ENCODE data around the gene EFNA2. TPM values are rescaled to one million over a fixed set of nuclear protein-coding genes. Genes with fewer than 3 reads are reported as not detected.

EFNA2 gene
- total RNA-seq, 1 donor from 2014 or later, result not detected

GRCh38 chr19:1272423-1273262 lies 13.0 kb upstream of the EFNA2 start:
- ATAC-seq (no peak), DNase-seq (no peak)
- Histone ChIP-seq H3K4me1 (peaks cover 82% of the 10 kb centered on the region), H3K27me3 (ENCODE audit: low read depth) (no peaks in the 10 kb centered on the region), H3K9me3 (no peaks in the 10 kb centered on the region), H3K4me3 (peak overlapping the region; percentile 94), H3K27ac (peak overlapping the region; percentile 1), H3K36me3 (peaks cover 56% of the 10 kb centered on the region)
- TF ChIP-seq CTCF (IDR thresholded peaks at IDR 0.05), result no peak
- intact Hi-C loops (cut with DNase I), result no loop called here

GRCh38 chr19:1273263-1274041 lies 12.2 kb upstream of the EFNA2 start:
- H3K36me3 ChIP-seq, result peaks cover 59% of the 10 kb centered on the region
- intact Hi-C loops (cut with DNase I), result no loop called here

GRCh38 chr19:1274081-1274851 lies 11.4 kb upstream of the EFNA2 start:
- Histone ChIP-seq H3K27ac (peak overlapping the region; percentile 98), H3K27me3 (ENCODE audit: low read depth) (no peaks in the 10 kb centered on the region), H3K4me1 (peaks cover 70% of the 10 kb centered on the region), H3K9me3 (no peaks in the 10 kb centered on the region), H3K36me3 (peaks cover 66% of the 10 kb centered on the region), H3K4me3 (peak overlapping the region; percentile 69)
- ATAC-seq, result no peak
- TF ChIP-seq CTCF (IDR thresholded peaks at IDR 0.05), result no peak
- intact Hi-C loops (cut with DNase I), result no loop called here
- no peak for DNase-seq

More at GRCh38 chr19:1273263-1274041, 12.2 kb upstream of the EFNA2 start:
- ATAC-seq (no peak), DNase-seq (no peak)
- no peaks in the 10 kb centered on the region for H3K9me3 ChIP-seq
- peak overlapping the region; percentile 98 for H3K27ac ChIP-seq
- peaks cover 74% of the 10 kb centered on the region for H3K4me1 ChIP-seq
- H3K27me3 ChIP-seq (ENCODE audit: low read depth), result no peaks in the 10 kb centered on the region
- H3K4me3 ChIP-seq, result peak overlapping the region; percentile 9
- TF ChIP-seq CTCF (IDR thresholded peaks at IDR 0.05), result no peak

GRCh38 chr19:1274852-1275259 lies 10.8 kb upstream of the EFNA2 start:
- no peaks in the 10 kb centered on the region for H3K27me3 ChIP-seq (ENCODE audit: low read depth)
- DNase-seq, result peak; percentile 58
- no peak for ATAC-seq
- intact Hi-C loops (cut with DNase I), result no loop called here
- H3K4me3 ChIP-seq, result peak overlapping the region; percentile 69
- peaks cover 70% of the 10 kb centered on the region for H3K36me3 ChIP-seq
- TF ChIP-seq CTCF (IDR thresholded peaks at IDR 0.05), result no peak
- H3K27ac ChIP-seq, result peak overlapping the region; percentile 98
- peaks cover 72% of the 10 kb centered on the region for H3K4me1 ChIP-seq
- no peaks in the 10 kb centered on the region for H3K9me3 ChIP-seq
